RWPE2 (cell line): ENCODE results near the gene PPP1R37.

Source experiments
- ATAC-seq: fragments of 200-7000 bp; cut with Tn5 transposase; 3 replicates; pipeline ENCODE4 v1.9.1; 2021; ENCODE audit warnings: low read depth
- DNase-seq: peaks from one replicate; pipeline ENCODE4 v3.0.0-alpha.2; 2020; ENCODE audit warnings: low spot score
- H3K27ac ChIP-seq: fragments of 450-650 bp; 2 replicates; pipeline ENCODE4 v1.5.1; 2017; ENCODE audit warnings: mild to moderate bottlenecking; ENCODE audit not compliant: poor library complexity, severe bottlenecking
- H3K27me3 ChIP-seq: fragments of 250-450 bp; sonication (Bioruptor Pico); 2 replicates; pipeline ENCODE4 v1.5.1; 2021; ENCODE audit warnings: mild to moderate bottlenecking, moderate library complexity; ENCODE audit not compliant: insufficient read depth, poor library complexity, severe bottlenecking
- H3K36me3 ChIP-seq: fragments of 250-450 bp; sonication (Bioruptor Pico); 2 replicates; pipeline ENCODE4 v1.5.1; 2020; ENCODE audit warnings: low read depth, mild to moderate bottlenecking, moderate library complexity
- H3K4me1 ChIP-seq: fragments of 250-450 bp; sonication (Bioruptor Pico); 2 replicates; pipeline ENCODE4 v1.5.1; 2021; ENCODE audit warnings: mild to moderate bottlenecking, moderate library complexity; ENCODE audit not compliant: insufficient read depth, poor library complexity, severe bottlenecking
- H3K4me3 ChIP-seq: fragments of 250-450 bp; sonication (Bioruptor Pico); 2 replicates; pipeline ENCODE4 v1.5.1; 2021; ENCODE audit warnings: mild to moderate bottlenecking, moderate library complexity; ENCODE audit not compliant: severe bottlenecking
- H3K9me3 ChIP-seq: fragments of 250-450 bp; sonication (Bioruptor Pico); 2 replicates; pipeline ENCODE4 v1.5.1; 2021; ENCODE audit warnings: mild to moderate bottlenecking, moderate library complexity; ENCODE audit not compliant: severe bottlenecking
- TF ChIP-seq, protein P1 (sequence below): fragments of 450-650 bp; IDR thresholded peaks from one replicate; pipeline ENCODE4 v1.5.1; 2017; ENCODE audit warnings: mild to moderate bottlenecking, moderate library complexity; ENCODE audit not compliant: poor library complexity, severe bottlenecking

The PPP1R37 gene

DNA sequence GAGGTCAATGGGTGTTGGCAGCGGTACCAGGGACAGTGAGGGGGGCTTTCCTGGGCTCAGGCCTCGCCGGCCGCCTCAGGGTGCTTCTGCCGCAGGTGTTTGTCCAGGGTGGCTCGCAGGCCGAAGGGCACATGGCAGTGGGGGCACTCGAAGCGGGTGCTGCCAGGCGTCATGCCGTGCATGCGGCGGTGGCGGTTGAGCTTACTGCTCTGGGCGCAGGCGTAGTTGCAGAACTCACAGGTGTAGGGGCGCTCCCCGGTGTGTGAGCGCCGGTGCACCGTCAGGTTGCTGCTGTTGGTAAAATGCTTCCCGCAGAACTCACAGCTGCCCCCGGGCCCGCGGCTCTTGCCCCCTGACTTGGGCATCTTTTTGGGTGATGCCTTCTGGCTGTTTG is 21.4 kb upstream of the PPP1R37 start:
- Histone ChIP-seq H3K9me3 (no peaks in the 10 kb centered on the region), H3K27me3 (no peaks in the 10 kb centered on the region), H3K36me3 (peaks cover 31% of the 10 kb centered on the region), H3K27ac (no peak overlapping the region), H3K4me3 (no peak overlapping the region), H3K4me1 (peaks cover under 1% of the 10 kb centered on the region)
- TF ChIP-seq, protein P1, sequence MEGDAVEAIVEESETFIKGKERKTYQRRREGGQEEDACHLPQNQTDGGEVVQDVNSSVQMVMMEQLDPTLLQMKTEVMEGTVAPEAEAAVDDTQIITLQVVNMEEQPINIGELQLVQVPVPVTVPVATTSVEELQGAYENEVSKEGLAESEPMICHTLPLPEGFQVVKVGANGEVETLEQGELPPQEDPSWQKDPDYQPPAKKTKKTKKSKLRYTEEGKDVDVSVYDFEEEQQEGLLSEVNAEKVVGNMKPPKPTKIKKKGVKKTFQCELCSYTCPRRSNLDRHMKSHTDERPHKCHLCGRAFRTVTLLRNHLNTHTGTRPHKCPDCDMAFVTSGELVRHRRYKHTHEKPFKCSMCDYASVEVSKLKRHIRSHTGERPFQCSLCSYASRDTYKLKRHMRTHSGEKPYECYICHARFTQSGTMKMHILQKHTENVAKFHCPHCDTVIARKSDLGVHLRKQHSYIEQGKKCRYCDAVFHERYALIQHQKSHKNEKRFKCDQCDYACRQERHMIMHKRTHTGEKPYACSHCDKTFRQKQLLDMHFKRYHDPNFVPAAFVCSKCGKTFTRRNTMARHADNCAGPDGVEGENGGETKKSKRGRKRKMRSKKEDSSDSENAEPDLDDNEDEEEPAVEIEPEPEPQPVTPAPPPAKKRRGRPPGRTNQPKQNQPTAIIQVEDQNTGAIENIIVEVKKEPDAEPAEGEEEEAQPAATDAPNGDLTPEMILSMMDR = no peak
- ATAC-seq (no peak), DNase-seq (no peak)

DNA sequence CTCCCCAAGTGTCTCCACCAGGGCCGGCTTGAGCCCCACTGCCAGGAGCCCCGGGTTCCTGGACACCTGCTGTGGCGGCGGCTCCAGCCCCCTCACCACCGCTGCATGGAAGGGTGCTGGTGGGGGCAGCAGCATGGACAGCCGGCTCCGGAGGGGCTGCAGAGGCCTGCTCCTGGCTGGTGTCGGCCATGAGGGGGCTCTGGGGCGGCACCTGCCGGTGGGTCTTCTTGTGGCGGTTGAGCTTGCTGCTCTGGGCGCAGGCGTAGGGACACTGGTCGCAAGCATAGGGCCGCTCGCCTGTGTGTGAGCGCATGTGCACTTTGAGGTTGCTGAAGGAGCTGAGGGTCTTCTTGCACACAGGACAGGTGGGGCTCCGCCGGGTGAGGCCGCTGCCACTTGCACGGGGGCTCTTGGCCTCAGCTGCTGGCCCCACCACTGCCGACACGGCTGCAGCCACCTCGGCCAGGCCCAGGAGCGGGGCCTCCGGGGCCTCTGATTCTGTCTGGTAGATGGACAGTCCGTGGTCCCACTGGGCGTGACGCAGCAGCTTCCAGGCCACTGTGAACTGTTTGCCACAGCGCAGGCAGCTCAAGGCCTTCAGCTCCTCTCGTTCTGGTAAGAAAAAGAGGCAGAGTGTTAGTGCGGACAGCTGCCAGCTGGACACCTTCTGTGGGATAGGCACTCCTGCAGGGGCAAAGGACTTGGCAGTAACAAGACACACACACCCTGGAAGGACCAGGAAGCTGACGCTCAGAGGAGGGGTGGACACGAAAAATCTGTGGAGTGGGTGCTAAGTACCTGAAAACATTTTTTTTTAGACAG is 20.8 kb upstream of the PPP1R37 start:
- no peak overlapping the region for H3K27ac ChIP-seq
- ATAC-seq (no peak), DNase-seq (no peak)
- H3K4me3 ChIP-seq = no peak overlapping the region
- TF ChIP-seq, protein P1 = no peak
- no peaks in the 10 kb centered on the region for H3K27me3 ChIP-seq
- H3K9me3 ChIP-seq = no peaks in the 10 kb centered on the region
- H3K36me3 ChIP-seq = peaks cover 31% of the 10 kb centered on the region
- peaks cover 4% of the 10 kb centered on the region for H3K4me1 ChIP-seq

DNA sequence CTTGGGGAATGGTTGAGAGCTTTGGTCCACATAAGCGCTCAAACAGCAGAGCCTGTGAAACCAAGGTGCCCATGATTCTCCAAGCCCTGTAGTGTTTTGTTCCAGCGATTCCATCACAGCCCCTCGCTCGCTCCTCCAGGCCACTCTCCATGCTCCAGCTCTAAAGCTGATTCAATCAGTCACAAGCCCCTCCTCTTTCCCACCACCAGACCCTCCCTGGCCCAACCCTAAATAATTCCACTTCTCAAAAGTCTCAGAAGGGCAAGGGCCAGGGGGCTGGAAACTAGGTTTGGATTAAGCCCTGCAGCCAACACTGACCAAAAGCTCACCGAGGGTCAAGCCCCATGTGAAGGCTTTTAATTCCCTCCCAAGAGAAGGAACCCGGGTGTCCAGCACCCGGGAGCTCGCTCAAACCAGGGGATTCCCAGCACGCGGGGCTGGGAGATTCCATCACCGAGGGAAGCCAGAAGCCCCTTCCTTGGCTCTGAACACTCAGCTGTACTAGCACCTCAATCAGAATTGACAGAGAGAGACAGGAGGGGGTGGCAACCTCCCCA is 18.2 kb upstream of the PPP1R37 start:
- no peak for DNase-seq
- Histone ChIP-seq H3K36me3 (peaks cover 18% of the 10 kb centered on the region), H3K27ac (peak overlapping the region; percentile 71), H3K4me3 (peak overlapping the region; percentile 50), H3K4me1 (peaks cover 4% of the 10 kb centered on the region), H3K9me3 (no peaks in the 10 kb centered on the region), H3K27me3 (no peaks in the 10 kb centered on the region)
- ATAC-seq = no peak; the same call in 2 of the 3 replicates
- TF ChIP-seq, protein P1 = no peak

DNA sequence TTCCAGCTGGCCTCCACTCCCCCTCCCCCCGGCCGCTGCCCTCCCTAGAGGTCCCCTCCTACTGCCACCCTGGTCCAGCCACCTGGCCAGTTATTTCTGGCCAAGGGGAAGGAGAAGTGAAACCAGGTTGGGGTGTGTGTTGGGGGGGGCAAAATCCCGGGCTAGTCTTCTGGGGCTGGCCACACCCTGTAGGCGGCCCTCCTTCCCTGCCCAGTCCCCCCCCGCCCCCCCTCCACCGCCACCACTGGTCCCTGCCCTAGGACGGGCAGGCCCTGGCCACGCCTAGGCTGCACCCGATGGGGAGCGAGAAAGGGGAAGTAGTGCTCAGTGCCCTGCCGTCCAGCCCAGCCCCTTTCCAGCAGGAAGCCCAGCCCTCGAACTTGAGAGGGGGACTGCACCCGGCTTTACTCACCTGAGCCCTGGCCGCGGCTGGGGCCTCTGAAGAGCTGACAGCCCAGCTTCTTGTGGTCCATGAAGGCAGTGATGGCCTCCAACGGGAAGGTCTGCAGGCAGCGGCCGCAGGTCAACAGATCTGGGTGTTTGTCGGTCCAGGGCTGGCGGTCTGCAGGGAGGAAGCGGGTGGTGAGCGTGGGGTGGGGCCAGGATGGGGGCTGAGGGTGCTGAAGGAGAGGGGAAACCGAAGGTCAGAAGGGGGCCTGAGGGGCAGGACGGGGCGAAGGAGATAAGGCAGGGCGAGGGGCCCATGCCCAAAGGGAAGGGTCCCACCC is 17.5 kb upstream of the PPP1R37 start:
- peak; percentile 82 for ATAC-seq
- DNase-seq = peak; percentile 93
- TF ChIP-seq, protein P1 = no peak

More for the DNA sequence above, 17.5 kb upstream of the PPP1R37 start:
- H3K4me1 ChIP-seq = peaks cover 4% of the 10 kb centered on the region
- peaks cover 12% of the 10 kb centered on the region for H3K36me3 ChIP-seq
- H3K27ac ChIP-seq = peak overlapping the region; percentile 71
- peak overlapping the region; percentile 50 for H3K4me3 ChIP-seq
- H3K27me3 ChIP-seq = no peaks in the 10 kb centered on the region
- no peaks in the 10 kb centered on the region for H3K9me3 ChIP-seq
